GM12864 (cell line): ENCODE results near the gene EPHB1.

ENCODE experiments used
- DNase-seq: peaks from one replicate; pipeline ENCODE4 v3.0.0-alpha.2; 2011; ENCODE audit warnings: low read depth
- H3K4me3 ChIP-seq: 2 replicates; pipeline ENCODE4 v1.5.1; 2011; ENCODE audit warnings: mild to moderate bottlenecking, low read depth, low read length, control low read depth
- TF ChIP-seq, protein P1 (sequence below): IDR thresholded peaks from 2 replicates; pipeline ENCODE4 v1.5.1; 2011; ENCODE audit warnings: low read depth, mild to moderate bottlenecking, moderate library complexity, low read length, control low read depth, inconsistent platforms; ENCODE audit errors: missing control alignments

The EPHB1 gene

DNA sequence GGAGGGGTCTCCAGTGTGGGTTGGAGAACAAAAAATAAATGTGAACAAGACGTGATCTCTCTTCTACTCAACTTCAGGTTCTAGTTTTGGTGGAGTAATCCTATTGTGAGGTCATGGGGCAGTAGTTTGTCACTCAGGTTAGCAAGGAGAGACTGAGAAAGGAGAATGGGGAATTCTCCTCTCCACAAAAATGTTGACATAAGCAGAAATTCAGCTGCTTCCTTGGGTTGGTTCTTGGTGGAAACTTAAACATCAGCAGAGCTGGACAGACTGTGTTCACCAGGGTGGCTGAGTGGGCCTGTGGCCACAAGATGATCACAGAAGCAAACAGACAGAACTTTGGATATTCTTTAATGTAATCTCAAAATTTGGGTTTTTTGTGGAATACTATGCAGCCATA is 78.7 kb downstream of the EPHB1 start:
- no peak overlapping the region for H3K4me3 ChIP-seq
- TF ChIP-seq, protein P1, sequence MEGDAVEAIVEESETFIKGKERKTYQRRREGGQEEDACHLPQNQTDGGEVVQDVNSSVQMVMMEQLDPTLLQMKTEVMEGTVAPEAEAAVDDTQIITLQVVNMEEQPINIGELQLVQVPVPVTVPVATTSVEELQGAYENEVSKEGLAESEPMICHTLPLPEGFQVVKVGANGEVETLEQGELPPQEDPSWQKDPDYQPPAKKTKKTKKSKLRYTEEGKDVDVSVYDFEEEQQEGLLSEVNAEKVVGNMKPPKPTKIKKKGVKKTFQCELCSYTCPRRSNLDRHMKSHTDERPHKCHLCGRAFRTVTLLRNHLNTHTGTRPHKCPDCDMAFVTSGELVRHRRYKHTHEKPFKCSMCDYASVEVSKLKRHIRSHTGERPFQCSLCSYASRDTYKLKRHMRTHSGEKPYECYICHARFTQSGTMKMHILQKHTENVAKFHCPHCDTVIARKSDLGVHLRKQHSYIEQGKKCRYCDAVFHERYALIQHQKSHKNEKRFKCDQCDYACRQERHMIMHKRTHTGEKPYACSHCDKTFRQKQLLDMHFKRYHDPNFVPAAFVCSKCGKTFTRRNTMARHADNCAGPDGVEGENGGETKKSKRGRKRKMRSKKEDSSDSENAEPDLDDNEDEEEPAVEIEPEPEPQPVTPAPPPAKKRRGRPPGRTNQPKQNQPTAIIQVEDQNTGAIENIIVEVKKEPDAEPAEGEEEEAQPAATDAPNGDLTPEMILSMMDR: no peak
- DNase-seq: no peak

DNA sequence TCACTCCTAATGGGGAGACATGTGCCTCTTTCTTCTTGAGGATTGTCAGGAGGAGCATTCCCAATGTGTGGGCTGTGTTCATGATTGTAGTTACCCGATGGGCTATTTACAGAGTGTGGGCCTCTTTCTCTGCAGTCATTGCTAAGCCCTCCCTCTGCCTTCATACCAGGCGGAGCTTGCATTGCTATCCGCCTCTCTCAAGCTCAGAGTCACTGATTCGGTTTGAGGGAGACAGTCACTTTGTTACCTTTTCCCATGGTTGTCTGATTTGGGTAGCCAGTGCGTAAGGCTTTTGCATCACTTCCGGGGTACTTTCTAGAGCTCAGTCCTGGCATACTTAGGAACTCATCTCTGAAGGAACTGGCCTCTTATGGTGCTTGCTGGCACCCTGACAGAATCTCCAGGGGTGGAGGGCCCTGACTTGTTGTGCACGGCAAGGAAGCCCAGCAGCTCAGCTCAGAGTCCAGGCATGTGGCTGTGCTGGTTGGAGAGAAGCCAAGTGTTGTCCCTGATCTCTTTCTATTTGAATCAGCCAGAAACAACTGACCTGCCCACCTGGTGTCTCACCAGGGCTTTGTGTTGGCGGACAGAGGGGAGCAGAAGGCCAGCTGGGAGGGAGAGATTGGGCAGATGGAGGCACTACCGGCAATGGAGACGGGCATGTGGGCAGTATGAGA is 79.8 kb downstream of the EPHB1 start:
- TF ChIP-seq, protein P1: no peak
- H3K4me3 ChIP-seq: no peak overlapping the region
- no peak for DNase-seq

DNA sequence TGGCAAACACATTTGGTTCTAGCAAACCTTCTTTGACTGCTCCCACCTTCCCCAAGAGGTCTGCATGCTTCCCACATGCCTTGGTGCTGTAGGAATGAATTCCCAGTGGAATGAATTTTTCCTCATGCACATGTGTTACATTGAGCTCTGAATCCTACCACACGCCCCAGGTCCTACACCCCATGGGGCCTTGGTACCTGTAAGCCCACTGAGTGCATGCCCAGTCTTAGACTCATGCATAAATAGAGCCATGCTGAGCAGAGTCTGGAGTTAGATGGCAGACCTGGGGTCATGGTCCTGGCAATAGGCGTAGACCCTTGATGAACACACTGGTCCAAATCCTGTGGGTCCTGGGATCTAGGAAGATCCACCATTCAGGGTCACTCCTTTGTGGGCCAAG is 81.8 kb downstream of the EPHB1 start:
- TF ChIP-seq, protein P1: no peak
- no peak overlapping the region for H3K4me3 ChIP-seq
- DNase-seq: no peak

DNA sequence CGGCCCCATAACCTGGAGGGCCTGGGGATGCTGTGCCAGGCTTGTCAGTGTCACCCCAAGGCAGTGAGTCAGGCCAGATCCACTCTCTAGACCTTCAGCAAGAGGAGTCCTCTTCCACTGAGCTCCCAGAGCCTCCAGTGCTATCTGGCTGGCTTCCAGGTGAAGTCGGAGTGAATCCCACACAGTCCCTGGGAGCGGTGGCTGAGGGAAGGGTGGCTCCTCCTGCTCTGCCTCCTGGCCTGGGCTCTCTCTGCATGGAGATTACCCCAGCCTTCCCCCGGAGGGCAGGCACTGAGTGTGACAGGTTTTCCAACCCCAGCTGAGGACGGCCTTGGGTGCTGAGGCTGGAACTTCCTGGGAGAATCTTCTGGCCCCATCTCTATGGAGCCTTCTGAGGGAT is 82.7 kb downstream of the EPHB1 start:
- no peak overlapping the region for H3K4me3 ChIP-seq
- TF ChIP-seq, protein P1: no peak
- no peak for DNase-seq

DNA sequence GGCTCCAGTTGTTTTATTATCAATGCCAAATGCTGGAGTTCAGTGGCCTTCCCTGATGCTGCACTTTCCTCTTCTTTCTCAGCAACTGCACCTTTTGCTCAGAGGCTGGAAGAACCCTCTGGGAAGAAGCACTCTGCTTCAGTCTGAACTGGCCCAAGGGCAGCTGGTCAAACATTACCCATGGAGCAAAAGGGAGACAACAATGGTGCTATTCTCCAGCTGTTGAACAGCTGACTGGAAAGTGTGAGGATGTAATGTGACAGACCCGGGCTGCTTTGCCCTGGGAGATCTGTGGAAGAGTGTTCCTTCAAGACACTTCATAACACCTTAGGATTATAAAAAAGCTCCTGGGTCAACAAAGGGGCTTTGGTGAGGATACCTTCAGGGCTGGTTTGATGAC is 84.9 kb downstream of the EPHB1 start:
- no peak for DNase-seq
- TF ChIP-seq, protein P1: no peak
- H3K4me3 ChIP-seq: no peak overlapping the region

DNA sequence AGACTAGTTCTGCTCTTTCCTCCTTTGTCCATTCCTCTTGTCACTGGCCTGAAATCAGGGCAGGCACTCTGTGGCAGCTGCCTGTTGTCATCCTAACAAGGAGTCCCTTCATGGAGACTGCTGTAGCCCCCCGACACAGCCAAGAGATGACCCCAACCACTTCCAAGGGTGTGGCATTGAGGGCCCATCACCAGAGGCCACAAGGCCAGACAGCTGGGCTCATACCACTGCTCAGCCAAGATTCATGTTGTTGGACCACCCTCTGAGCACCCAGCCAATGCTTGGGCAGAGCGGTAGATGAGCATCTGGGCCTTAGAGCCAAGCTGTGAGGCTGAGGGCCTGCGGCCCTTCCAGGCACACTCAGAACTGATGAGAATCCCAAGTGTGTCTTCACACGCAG is 85.4 kb downstream of the EPHB1 start:
- TF ChIP-seq, protein P1: no peak
- no peak for DNase-seq
- no peak overlapping the region for H3K4me3 ChIP-seq

DNA sequence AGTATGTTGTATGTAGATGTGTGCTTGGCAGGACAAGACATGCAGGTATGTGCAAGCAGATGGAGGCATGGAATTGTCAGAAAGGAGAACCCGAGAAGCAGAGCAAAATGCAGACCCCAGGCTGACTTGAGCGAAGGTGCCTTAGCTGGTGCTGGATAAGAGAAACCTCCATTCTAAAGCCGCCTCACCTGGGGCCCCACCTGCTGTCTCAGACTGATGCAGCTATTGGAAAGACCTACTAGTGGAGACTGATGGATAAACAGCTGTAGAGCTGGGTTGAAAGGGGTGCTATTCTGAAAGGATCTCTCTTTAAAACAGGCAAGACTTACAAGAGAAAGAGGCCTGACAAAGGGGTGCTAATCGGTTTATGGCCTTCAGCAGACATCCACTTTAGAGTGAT is 86.2 kb downstream of the EPHB1 start:
- no peak for DNase-seq
- no peak overlapping the region for H3K4me3 ChIP-seq
- TF ChIP-seq, protein P1: no peak
